Mucosa of gallbladder (tissue), 1 donor: ENCODE data around the gene RUFY2. TPM values are rescaled to one million over a fixed set of nuclear protein-coding genes. Genes with fewer than 3 reads are reported as not detected.
"Not testable (repeated sequence)": the region's sequence is repeated elsewhere in the genome, so short reads cannot be mapped to it uniquely, and the experiment has no call there.

ENCODE experiments used
- DNase-seq: peaks from one replicate; pipeline ENCODE4 v3.0.0-alpha.2; 2020; ENCODE audit warnings: low spot score
- total RNA-seq: library from RNA; stranded (reverse); gene quantifications from one replicate; pipeline ENCODE4 v1.2.1, GENCODE V29; 2021
- donor health status: DM: no; HTN: no; CAD: no.

The RUFY2 gene
- total RNA-seq, 1 donor from 2014 or later = 25.0 TPM

- DNase-seq = no peak
Observed at GRCh38 chr10:68327889-68328786, 78.9 kb downstream of the RUFY2 start.

GRCh38 chr10:68324396-68324795, 82.7 kb downstream of the RUFY2 start:
- not testable (repeated sequence) for DNase-seq

GRCh38 chr10:68318331-68319059, 88.6 kb downstream of the RUFY2 start:
- DNase-seq = no peak

- peak; percentile 38 for DNase-seq
Observed at GRCh38 chr10:68315582-68315981, 91.5 kb downstream of the RUFY2 start.

GRCh38 chr10:68314930-68315329, 92.1 kb downstream of the RUFY2 start:
- DNase-seq = not testable (repeated sequence)

- DNase-seq = no peak
Observed at GRCh38 chr10:68310531-68310930, 96.5 kb downstream of the RUFY2 start.

- no peak for DNase-seq
Observed at GRCh38 chr10:68305854-68306253, 101.2 kb downstream of the RUFY2 start.

GRCh38 chr10:68303849-68304412, 103.1 kb downstream of the RUFY2 start:
- DNase-seq = peak; percentile 38

- DNase-seq = no peak
Observed at GRCh38 chr10:68302871-68303270, 104.2 kb downstream of the RUFY2 start.

GRCh38 chr10:68302503-68302823, 104.6 kb downstream of the RUFY2 start:
- no peak for DNase-seq

GRCh38 chr10:68301790-68302502, 105.1 kb downstream of the RUFY2 start:
- DNase-seq = no peak

GRCh38 chr10:68301301-68301700, 105.8 kb downstream of the RUFY2 start:
- no peak for DNase-seq

GRCh38 chr10:68296843-68297663, 110.0 kb downstream of the RUFY2 start:
- DNase-seq = no peak

Other genes with a start within 250 kb of the RUFY2 start
- gene ATOH7, start 175.2 kb downstream of the RUFY2 start, total RNA-seq = not detected
- gene HNRNPH3, start 75.2 kb downstream of the RUFY2 start, total RNA-seq = 94.2 TPM
- gene PBLD, start 74.3 kb downstream of the RUFY2 start, total RNA-seq = 8.0 TPM
- gene DNA2, start 64.7 kb upstream of the RUFY2 start, total RNA-seq = 4.6 TPM
- gene SLC25A16, start 120.2 kb upstream of the RUFY2 start, total RNA-seq = 21.5 TPM
- 3.1 TPM for gene TET1, start 153.1 kb upstream of the RUFY2 start, total RNA-seq